ENCODE results near the gene IVL. TPM values are rescaled to one million over a fixed set of nuclear protein-coding genes. Genes with fewer than 3 reads are reported as not detected.

IVL gene
- total and polyA plus RNA-seq, 4 donors: 0.02 TPM; not detected in 3

- Histone ChIP-seq H3K27ac (ENCODE audit: low read depth in 1 of 2, low read length in 2 of 2) (peak overlapping the region; percentile 17 to 39), H3K9ac (ENCODE audit: low read depth in 1 of 2, low read length in 2 of 2) (no peak overlapping the region), H3K4me1 (ENCODE audit: control insufficient read depth in 4 of 4, insufficient read depth in 4 of 4, low read length in 3 of 4) (peaks cover 8 to 20% (median 13%) of the 10 kb centered on the region in 4 donors), H3K27me3 (ENCODE audit: control insufficient read depth in 4 of 4, insufficient read depth in 4 of 4, low read length in 3 of 4) (no peaks in the 10 kb centered on the region), H3K9me3 (ENCODE audit: control insufficient read depth in 4 of 4, low read length in 3 of 4) (no peaks in the 10 kb centered on the region), H3K4me3 (ENCODE audit: low read depth in 1 of 3, low read length in 3 of 3) (no peak overlapping the region), H3K36me3 (ENCODE audit: control insufficient read depth in 4 of 4, insufficient read depth in 3 of 4, low read depth in 1 of 4, low read length in 3 of 4) (no peaks in the 10 kb centered on the region)
- WGBS: 22% methylated on average over 3 of the region's 3 CpGs
- no peak for DNase-seq (ENCODE audit: low spot score)
- TF ChIP-seq ZBTB33 (IDR thresholded peaks at IDR 0.05) (peak; percentile 66), JUND (IDR thresholded peaks at IDR 0.05) (peak in 1 of 2 donors; percentile 86), HNF4A (conservative IDR thresholded peaks at IDR 0.05) (peak; percentile 74 to 93), HNF4G (IDR thresholded peaks at IDR 0.05) (no peak), ATF3 (IDR thresholded peaks at IDR 0.05) (no peak), NR2F2 (IDR thresholded peaks at IDR 0.05) (no peak), FOXA2 (IDR thresholded peaks at IDR 0.05) (peak; percentile 83), EGR1 (IDR thresholded peaks at IDR 0.05; ENCODE audit: low read depth in 2 of 2) (peak in 1 of 2 donors; percentile 57), SP1 (IDR thresholded peaks at IDR 0.05) (peak; percentile 33), FOXA1 (IDR thresholded peaks at IDR 0.05) (peak; percentile 63), TAF1 (conservative IDR thresholded peaks at IDR 0.05) (no peak), GABPA (IDR thresholded peaks at IDR 0.05 in 1 of 2, conservative IDR thresholded peaks at IDR 0.05 in 1 of 2) (no peak), RXRA (IDR thresholded peaks at IDR 0.05) (peak in 1 of 2 donors; percentile 90), CTCF (IDR thresholded peaks at IDR 0.05; ENCODE audit: low read depth, low read length, missing input control) (no peak), REST (IDR thresholded peaks at IDR 0.05) (peak; percentile 56), MAX (IDR thresholded peaks at IDR 0.05) (peak; percentile 55), YY1 (IDR thresholded peaks at IDR 0.05) (peak; percentile 76), RAD21 (IDR thresholded peaks at IDR 0.05) (peak in 1 of 2 donors; percentile 19)
Observed at GRCh38 chr1:152886085-152886484, 22.3 kb upstream of the IVL start.

Data from liver (tissue), 9 donors.